ENCODE data around the gene CWC25. TPM values are rescaled to one million over a fixed set of nuclear protein-coding genes. Genes with fewer than 3 reads are reported as not detected.

CWC25 gene
- total and polyA plus RNA-seq, 2 experiments from 2014 or later: 11.6 to 29.8 TPM

DNA sequence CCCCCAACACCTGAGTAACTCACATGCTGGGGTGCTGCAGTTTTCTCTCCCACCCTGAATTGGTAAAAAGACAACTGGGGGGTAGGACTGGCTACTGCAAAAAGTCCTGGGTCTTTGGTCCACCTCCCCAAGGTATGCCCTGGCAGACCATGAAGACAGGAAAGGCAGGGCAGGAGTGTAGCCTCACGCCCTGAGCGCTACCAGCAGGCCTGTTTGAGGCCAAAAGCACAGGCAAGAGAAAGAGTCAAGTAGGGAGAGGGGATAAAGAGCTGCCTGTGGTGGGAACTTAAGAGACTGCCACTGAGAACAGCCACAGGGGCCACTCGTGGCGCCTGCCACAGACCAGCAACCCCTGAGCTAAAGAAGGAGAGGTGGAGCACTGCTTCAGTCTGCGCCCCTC is 58.8 kb downstream of the CWC25 start (continued):
- TF ChIP-seq, protein P1, sequence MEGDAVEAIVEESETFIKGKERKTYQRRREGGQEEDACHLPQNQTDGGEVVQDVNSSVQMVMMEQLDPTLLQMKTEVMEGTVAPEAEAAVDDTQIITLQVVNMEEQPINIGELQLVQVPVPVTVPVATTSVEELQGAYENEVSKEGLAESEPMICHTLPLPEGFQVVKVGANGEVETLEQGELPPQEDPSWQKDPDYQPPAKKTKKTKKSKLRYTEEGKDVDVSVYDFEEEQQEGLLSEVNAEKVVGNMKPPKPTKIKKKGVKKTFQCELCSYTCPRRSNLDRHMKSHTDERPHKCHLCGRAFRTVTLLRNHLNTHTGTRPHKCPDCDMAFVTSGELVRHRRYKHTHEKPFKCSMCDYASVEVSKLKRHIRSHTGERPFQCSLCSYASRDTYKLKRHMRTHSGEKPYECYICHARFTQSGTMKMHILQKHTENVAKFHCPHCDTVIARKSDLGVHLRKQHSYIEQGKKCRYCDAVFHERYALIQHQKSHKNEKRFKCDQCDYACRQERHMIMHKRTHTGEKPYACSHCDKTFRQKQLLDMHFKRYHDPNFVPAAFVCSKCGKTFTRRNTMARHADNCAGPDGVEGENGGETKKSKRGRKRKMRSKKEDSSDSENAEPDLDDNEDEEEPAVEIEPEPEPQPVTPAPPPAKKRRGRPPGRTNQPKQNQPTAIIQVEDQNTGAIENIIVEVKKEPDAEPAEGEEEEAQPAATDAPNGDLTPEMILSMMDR (conservative IDR thresholded peaks at IDR 0.05; ENCODE audit: low read depth in 2 of 2): no peak
- TF ChIP-seq JUNB (IDR thresholded peaks at IDR 0.05; ENCODE audit: unreplicated experiment) (no peak), NANOG (IDR thresholded peaks at IDR 0.05; ENCODE audit: borderline replicate concordance) (no peak)

- H3K27me3 Mint-ChIP-seq (ENCODE audit: insufficient read depth, low read depth, poor library complexity): peaks cover 3% of the 10 kb centered on the region
- Histone ChIP-seq H3K9me2 (ENCODE audit: insufficient read depth) (no peaks in the 10 kb centered on the region), H3K27ac (ENCODE audit: low read depth) (no peak overlapping the region), H3F3A (replicated peaks; ENCODE audit: low read depth) (peaks cover 13% of the 10 kb centered on the region; the same call in 1 of the 2 replicates), H3K4me1 (ENCODE audit: insufficient read depth) (no peaks in the 10 kb centered on the region), H3K4me3 (no peak overlapping the region), H3K79me2 (replicated peaks; ENCODE audit: insufficient read depth) (no peaks in the 10 kb centered on the region; the same call in 1 of the 2 replicates), H2AFZ (no peak overlapping the region), H4K20me1 (replicated peaks; ENCODE audit: insufficient read depth) (peaks cover 16% of the 10 kb centered on the region), H3K36me3 (ENCODE audit: insufficient read depth) (peaks cover 36% of the 10 kb centered on the region; the same call in 1 of the 2 replicates), H3K4me2 (no peak overlapping the region), H3K27me3 (ENCODE audit: insufficient read depth) (no peaks in the 10 kb centered on the region)
- no peak overlapping the region for H3K27ac Mint-ChIP-seq
- no peak for TF ChIP-seq ETS1 (IDR thresholded peaks at IDR 0.05)
- TF ChIP-seq, protein P1 (conservative IDR thresholded peaks at IDR 0.05; ENCODE audit: low read depth in 2 of 2): no peak
- H3K4me3 Mint-ChIP-seq: no peak overlapping the region
- no peaks in the 10 kb centered on the region for H3K9me3 Mint-ChIP-seq
- H3K36me3 Mint-ChIP-seq (ENCODE audit: low read depth): peaks cover 74% of the 10 kb centered on the region
- DNase-seq (ENCODE audit: low spot score) (no peak), ATAC-seq (no peak)
- no peaks in the 10 kb centered on the region; the same call in 2 of the 3 replicates for H3K4me1 Mint-ChIP-seq
Measured at GRCh38 chr17:38762231-38762630, 62.9 kb downstream of the CWC25 start.

DNA sequence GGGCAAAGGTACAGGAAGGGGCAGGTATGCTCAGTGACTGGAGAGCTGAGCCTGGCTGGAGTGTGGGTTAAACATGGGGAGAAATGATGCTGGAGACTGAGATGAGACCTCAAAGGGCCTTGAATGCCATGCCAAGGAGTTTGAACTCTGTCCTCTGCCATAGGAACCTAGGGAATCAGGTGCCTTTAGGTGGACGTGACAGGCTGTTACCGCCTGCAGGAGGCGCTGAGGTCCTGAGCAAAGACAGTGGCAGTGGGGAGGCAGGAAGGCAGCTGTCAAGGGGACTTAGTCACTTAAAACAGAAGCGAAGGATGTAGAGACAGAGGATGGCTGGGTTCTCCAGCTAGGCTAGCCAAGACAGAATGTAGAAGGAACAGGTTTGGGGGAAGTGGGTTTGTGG is 63.5 kb downstream of the CWC25 start:
- no peak overlapping the region for H3K27ac Mint-ChIP-seq
- H4K20me1 ChIP-seq (replicated peaks; ENCODE audit: insufficient read depth): peaks cover 16% of the 10 kb centered on the region
- H3K36me3 ChIP-seq (ENCODE audit: insufficient read depth): peaks cover 36% of the 10 kb centered on the region; the same call in 1 of the 2 replicates
- no peaks in the 10 kb centered on the region for H3K27me3 ChIP-seq (ENCODE audit: insufficient read depth)
- no peaks in the 10 kb centered on the region for H3K9me3 Mint-ChIP-seq
- DNase-seq (ENCODE audit: low spot score) (peak; percentile 81), ATAC-seq (peak; percentile 95)
- H3K4me2 ChIP-seq: no peak overlapping the region
- H3K4me1 ChIP-seq (ENCODE audit: insufficient read depth): no peaks in the 10 kb centered on the region
- H3K4me1 Mint-ChIP-seq: no peaks in the 10 kb centered on the region; the same call in 2 of the 3 replicates
- no peak overlapping the region for H3K4me3 ChIP-seq
- no peak for TF ChIP-seq ZNF331 (CRISPR knock-in tag; IDR thresholded peaks at IDR 0.05; ENCODE audit: low read depth)
- TF ChIP-seq EZH2phosphoT487 (IDR thresholded peaks at IDR 0.05; ENCODE audit: unreplicated experiment): no peak
- TF ChIP-seq, protein P1 (conservative IDR thresholded peaks at IDR 0.05; ENCODE audit: low read depth in 2 of 2): peak; percentile 79 to 92
- no peak for TF ChIP-seq JUNB (IDR thresholded peaks at IDR 0.05; ENCODE audit: unreplicated experiment)
- TF ChIP-seq ZNF114 (CRISPR knock-in tag; IDR thresholded peaks at IDR 0.05): no peak
- TF ChIP-seq NANOG (IDR thresholded peaks at IDR 0.05; ENCODE audit: borderline replicate concordance): no peak
- H3K79me2 ChIP-seq (replicated peaks; ENCODE audit: insufficient read depth): no peaks in the 10 kb centered on the region; the same call in none of the 2 replicates
- H3K27ac ChIP-seq (ENCODE audit: low read depth): no peak overlapping the region
- H3K36me3 Mint-ChIP-seq (ENCODE audit: low read depth): peaks cover 71% of the 10 kb centered on the region
- H3K4me3 Mint-ChIP-seq: no peak overlapping the region; the same call in 2 of the 3 replicates
- peaks cover 10% of the 10 kb centered on the region; the same call in 1 of the 2 replicates for H3F3A ChIP-seq (replicated peaks; ENCODE audit: low read depth)
- H3K9me2 ChIP-seq (ENCODE audit: insufficient read depth): no peaks in the 10 kb centered on the region
- peaks cover 3% of the 10 kb centered on the region for H3K27me3 Mint-ChIP-seq (ENCODE audit: insufficient read depth, low read depth, poor library complexity)
- no peak overlapping the region for H2AFZ ChIP-seq

All from GM23338 (cell line).